C4-2B (cell line): Measurements from ENCODE around the gene POLR2M.

ENCODE experiments used
- H3K27ac ChIP-seq: fragments of 450-650 bp; 2 replicates; pipeline ENCODE4 v1.5.1; 2017
- CTCF ChIP-seq: fragments of 450-650 bp; conservative IDR thresholded peaks from 2 replicates; pipeline ENCODE4 v1.5.1; 2017; ENCODE audit warnings: mild to moderate bottlenecking
- ZFX ChIP-seq: fragments of 450-650 bp; IDR thresholded peaks from 2 replicates; pipeline ENCODE4 v1.6.1; 2017

Gene POLR2M

GRCh38 chr15:57692709-57693108 is 13.8 kb upstream of the POLR2M start:
- peak overlapping the region; percentile 79; the same call in 1 of the 2 replicates for H3K27ac ChIP-seq
- TF ChIP-seq ZFX: no peak
- TF ChIP-seq CTCF: no peak

GRCh38 chr15:57694279-57694678 is 12.2 kb upstream of the POLR2M start:
- H3K27ac ChIP-seq: no peak overlapping the region

GRCh38 chr15:57696146-57696545 is 10.4 kb upstream of the POLR2M start:
- TF ChIP-seq CTCF (no peak), ZFX (no peak)
- peak overlapping the region; percentile 71; the same call in 1 of the 2 replicates for H3K27ac ChIP-seq

More at GRCh38 chr15:57694279-57694678, 12.2 kb upstream of the POLR2M start:
- TF ChIP-seq CTCF (no peak), ZFX (no peak)

- TF ChIP-seq CTCF (no peak), ZFX (no peak)
- H3K27ac ChIP-seq: peak overlapping the region; percentile 71; the same call in 1 of the 2 replicates
Measured at GRCh38 chr15:57697588-57697987, 8.9 kb upstream of the POLR2M start.

GRCh38 chr15:57698243-57698642 is 8.3 kb upstream of the POLR2M start:
- TF ChIP-seq CTCF: no peak
- TF ChIP-seq ZFX: no peak

GRCh38 chr15:57698991-57699390 is 7.5 kb upstream of the POLR2M start:
- no peak overlapping the region for H3K27ac ChIP-seq
- TF ChIP-seq CTCF (no peak), ZFX (no peak)

More at GRCh38 chr15:57698243-57698642, 8.3 kb upstream of the POLR2M start:
- H3K27ac ChIP-seq: peak overlapping the region; percentile 71; the same call in 1 of the 2 replicates

- TF ChIP-seq ZFX: no peak
- TF ChIP-seq CTCF: no peak
- H3K27ac ChIP-seq: no peak overlapping the region
Measured at GRCh38 chr15:57703387-57703786, 3.1 kb upstream of the POLR2M start.
